ENCODE results near the gene PPP2R2C.

PPP2R2C gene

DNA sequence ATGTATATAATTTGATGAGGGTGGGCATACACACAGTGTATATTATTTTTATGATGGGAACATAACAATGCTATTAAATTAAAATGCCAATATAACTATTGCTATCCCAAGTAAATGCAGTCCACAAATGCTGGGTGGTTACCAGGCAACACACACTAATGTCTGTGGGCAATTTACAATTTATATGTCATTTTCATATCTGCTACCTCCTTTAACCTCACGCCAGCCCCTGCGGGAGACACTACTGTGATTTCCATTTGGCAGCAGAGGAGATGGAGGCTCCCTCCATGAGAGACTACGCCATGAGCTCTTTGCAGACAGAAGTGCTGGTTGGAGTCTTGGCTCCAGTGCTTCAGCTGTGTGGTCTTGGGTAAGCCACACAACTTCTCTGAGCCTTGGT lies 87.9 kb downstream of the PPP2R2C start:
- H3K36me3 ChIP-seq (ENCODE audit: control insufficient read depth in 2 of 2, insufficient read depth in 1 of 2, low read length in 2 of 2), result no peaks in the 10 kb centered on the region
- no peak overlapping the region for H3K4me3 ChIP-seq (ENCODE audit: low read depth, low read length)
- no peaks in the 10 kb centered on the region for H3K4me1 ChIP-seq (ENCODE audit: control insufficient read depth, insufficient read depth, low read length)
- TF ChIP-seq ZNF660 (tag by site-specific recombination; IDR thresholded peaks at IDR 0.05) (no peak), ZNF112 (tag by site-specific recombination; IDR thresholded peaks at IDR 0.05) (no peak), ZNF707 (tag by site-specific recombination; IDR thresholded peaks at IDR 0.05) (no peak)
- no peaks in the 10 kb centered on the region for H3K9me3 ChIP-seq (ENCODE audit: control insufficient read depth, insufficient read depth, low read depth, low read length)
- CTCF ChIA-PET, result interaction anchor here (0.7 kb wide), 1 partner anchor 1289 kb away, joined by 3 read pairs; no protein-coding TSS in a partner anchor
- no peak overlapping the region for H3K27ac ChIP-seq (ENCODE audit: extremely low read depth, low read depth, low read length)
- POLR2A ChIA-PET, result no interaction called here

DNA sequence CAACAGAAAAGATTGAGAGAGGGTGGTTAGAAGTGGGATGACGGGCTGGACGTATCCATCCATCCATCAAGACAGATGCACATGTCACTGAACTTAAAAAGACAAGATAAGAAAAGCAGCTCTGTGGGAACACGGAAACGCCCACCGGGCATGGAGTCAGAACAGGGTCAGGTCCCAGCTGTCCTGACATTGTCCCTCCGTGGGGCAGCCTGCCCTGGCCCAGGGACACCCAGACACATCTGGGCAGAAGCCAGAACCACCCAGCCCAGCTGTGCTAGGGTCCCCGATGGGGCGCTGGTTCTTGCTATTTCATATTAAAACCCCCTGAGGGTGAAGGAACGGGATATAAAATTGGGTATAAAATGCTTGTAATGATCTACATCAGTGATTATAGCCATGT lies 88.5 kb downstream of the PPP2R2C start:
- CTCF ChIA-PET, result no interaction called here
- POLR2A ChIA-PET, result no interaction called here
- Histone ChIP-seq H3K4me1 (ENCODE audit: control insufficient read depth, insufficient read depth, low read length) (no peaks in the 10 kb centered on the region), H3K27ac (ENCODE audit: extremely low read depth, low read depth, low read length) (no peak overlapping the region), H3K4me3 (ENCODE audit: low read depth, low read length) (no peak overlapping the region), H3K36me3 (ENCODE audit: control insufficient read depth in 2 of 2, insufficient read depth in 1 of 2, low read length in 2 of 2) (no peaks in the 10 kb centered on the region), H3K9me3 (ENCODE audit: control insufficient read depth, insufficient read depth, low read depth, low read length) (no peaks in the 10 kb centered on the region)
- TF ChIP-seq HOXA7 (CRISPR knock-in tag; IDR thresholded peaks at IDR 0.05; ENCODE audit: borderline replicate concordance) (no peak), ZNF843 (tag by site-specific recombination; IDR thresholded peaks at IDR 0.05) (no peak), ZNF24 (tag by site-specific recombination; IDR thresholded peaks at IDR 0.05) (no peak), ZNF670 (tag by site-specific recombination; IDR thresholded peaks at IDR 0.05; ENCODE audit: low read depth) (no peak), GLIS1 (tag by site-specific recombination; IDR thresholded peaks at IDR 0.05) (no peak), ZNF561 (tag by site-specific recombination; IDR thresholded peaks at IDR 0.05; ENCODE audit: borderline replicate concordance) (no peak), ZNF138 (tag by site-specific recombination; IDR thresholded peaks at IDR 0.05; ENCODE audit: borderline replicate concordance) (no peak), GLIS2 (tag by site-specific recombination; IDR thresholded peaks at IDR 0.05) (no peak), ZNF416 (tag by site-specific recombination; IDR thresholded peaks at IDR 0.05) (no peak), PRDM1 (tag by site-specific recombination; IDR thresholded peaks at IDR 0.05) (no peak), ZNF140 (tag by site-specific recombination; IDR thresholded peaks at IDR 0.05) (no peak), ZNF146 (tag by site-specific recombination; IDR thresholded peaks at IDR 0.05) (no peak), KLF8 (tag by site-specific recombination; IDR thresholded peaks at IDR 0.05) (no peak), ZNF48 (tag by site-specific recombination; IDR thresholded peaks at IDR 0.05) (no peak), ZNF311 (tag by site-specific recombination; IDR thresholded peaks at IDR 0.05; ENCODE audit: borderline replicate concordance) (no peak)
- TF ChIP-seq, protein P1, sequence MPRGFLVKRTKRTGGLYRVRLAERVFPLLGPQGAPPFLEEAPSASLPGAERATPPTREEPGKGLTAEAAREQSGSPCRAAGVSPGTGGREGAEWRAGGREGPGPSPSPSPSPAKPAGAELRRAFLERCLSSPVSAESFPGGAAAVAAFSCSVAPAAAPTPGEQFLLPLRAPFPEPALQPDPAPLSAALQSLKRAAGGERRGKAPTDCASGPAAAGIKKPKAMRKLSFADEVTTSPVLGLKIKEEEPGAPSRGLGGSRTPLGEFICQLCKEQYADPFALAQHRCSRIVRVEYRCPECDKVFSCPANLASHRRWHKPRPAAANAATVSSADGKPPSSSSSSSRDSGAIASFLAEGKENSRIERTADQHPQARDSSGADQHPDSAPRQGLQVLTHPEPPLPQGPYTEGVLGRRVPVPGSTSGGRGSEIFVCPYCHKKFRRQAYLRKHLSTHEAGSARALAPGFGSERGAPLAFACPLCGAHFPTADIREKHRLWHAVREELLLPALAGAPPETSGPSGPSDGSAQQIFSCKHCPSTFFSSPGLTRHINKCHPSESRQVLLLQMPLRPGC (tag by site-specific recombination; IDR thresholded peaks at IDR 0.05), result no peak
- TF ChIP-seq, protein P2, sequence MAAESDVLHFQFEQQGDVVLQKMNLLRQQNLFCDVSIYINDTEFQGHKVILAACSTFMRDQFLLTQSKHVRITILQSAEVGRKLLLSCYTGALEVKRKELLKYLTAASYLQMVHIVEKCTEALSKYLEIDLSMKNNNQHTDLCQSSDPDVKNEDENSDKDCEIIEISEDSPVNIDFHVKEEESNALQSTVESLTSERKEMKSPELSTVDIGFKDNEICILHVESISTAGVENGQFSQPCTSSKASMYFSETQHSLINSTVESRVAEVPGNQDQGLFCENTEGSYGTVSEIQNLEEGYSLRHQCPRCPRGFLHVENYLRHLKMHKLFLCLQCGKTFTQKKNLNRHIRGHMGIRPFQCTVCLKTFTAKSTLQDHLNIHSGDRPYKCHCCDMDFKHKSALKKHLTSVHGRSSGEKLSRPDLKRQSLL (tag by site-specific recombination; IDR thresholded peaks at IDR 0.05), result no peak
- TF ChIP-seq, protein P3, sequence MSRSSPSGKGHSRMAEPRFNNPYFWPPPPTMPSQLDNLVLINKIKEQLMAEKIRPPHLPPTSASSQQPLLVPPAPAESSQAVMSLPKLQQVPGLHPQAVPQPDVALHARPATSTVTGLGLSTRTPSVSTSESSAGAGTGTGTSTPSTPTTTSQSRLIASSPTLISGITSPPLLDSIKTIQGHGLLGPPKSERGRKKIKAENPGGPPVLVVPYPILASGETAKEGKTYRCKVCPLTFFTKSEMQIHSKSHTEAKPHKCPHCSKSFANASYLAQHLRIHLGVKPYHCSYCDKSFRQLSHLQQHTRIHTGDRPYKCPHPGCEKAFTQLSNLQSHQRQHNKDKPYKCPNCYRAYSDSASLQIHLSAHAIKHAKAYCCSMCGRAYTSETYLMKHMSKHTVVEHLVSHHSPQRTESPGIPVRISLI (tag by site-specific recombination; IDR thresholded peaks at IDR 0.05), result no peak
- TF ChIP-seq, protein P4, sequence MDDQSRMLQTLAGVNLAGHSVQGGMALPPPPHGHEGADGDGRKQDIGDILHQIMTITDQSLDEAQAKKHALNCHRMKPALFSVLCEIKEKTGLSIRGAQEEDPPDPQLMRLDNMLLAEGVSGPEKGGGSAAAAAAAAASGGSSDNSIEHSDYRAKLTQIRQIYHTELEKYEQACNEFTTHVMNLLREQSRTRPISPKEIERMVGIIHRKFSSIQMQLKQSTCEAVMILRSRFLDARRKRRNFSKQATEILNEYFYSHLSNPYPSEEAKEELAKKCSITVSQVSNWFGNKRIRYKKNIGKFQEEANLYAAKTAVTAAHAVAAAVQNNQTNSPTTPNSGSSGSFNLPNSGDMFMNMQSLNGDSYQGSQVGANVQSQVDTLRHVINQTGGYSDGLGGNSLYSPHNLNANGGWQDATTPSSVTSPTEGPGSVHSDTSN (CRISPR knock-in tag; IDR thresholded peaks at IDR 0.05), result no peak
